Panc1 (cell line): Measurements from ENCODE around the gene ANKRD65. TPM values are rescaled to one million over a fixed set of nuclear protein-coding genes. Genes with fewer than 3 reads are reported as not detected.

ENCODE experiments used
- ATAC-seq: fragments of 200-7000 bp; cut with Tn5 transposase; 2 replicates; pipeline ENCODE4 v1.9.1; 2020; ENCODE audit warnings: mild to moderate bottlenecking, moderate library complexity
- BruUV-seq: library from RNA; stranded (reverse); fragments of 400-500 nt; replicated peaks from 2 replicates; lab custom pipeline; 2021; lab: Mats Ljungman, UMichigan
- CTCF ChIA-PET: fragments of 300-600 bp; sonication (Branson Sonifier 250); formaldehyde crosslinking; loops from one replicate; lab custom pipeline; 2022; ENCODE audit warnings: antibody characterized with exemption; lab: Charles Lee
- POLR2A ChIA-PET: fragments of 300-600 bp; sonication (Branson Sonifier 250); formaldehyde crosslinking; loops from one replicate; lab custom pipeline; 2022; ENCODE audit warnings: antibody characterized with exemption; lab: Charles Lee
- DNase-seq: peaks from one replicate; pipeline ENCODE4 v3.0.0-alpha.2; 2010; ENCODE audit warnings: low read depth, low spot score
- H3K27ac ChIP-seq: 2 replicates; pipeline ENCODE4 v1.5.1; 2011; ENCODE audit warnings: mild to moderate bottlenecking, low read length, inconsistent platforms
- H3K27me3 ChIP-seq: fragments of 200-500 bp; sonication (Bioruptor generic); 2 replicates; pipeline ENCODE4 v1.6.0; 2014; ENCODE audit warnings: low read length, inconsistent platforms; ENCODE audit not compliant: control insufficient read depth, insufficient read depth
- H3K36me3 ChIP-seq: fragments of 200-500 bp; sonication (Bioruptor generic); 2 replicates; pipeline ENCODE4 v1.5.1; 2014; ENCODE audit warnings: inconsistent platforms, mild to moderate bottlenecking, low read length, moderate library complexity; ENCODE audit not compliant: control insufficient read depth, insufficient read depth
- H3K4me1 ChIP-seq: 2 replicates; pipeline ENCODE4 v1.5.1; 2011; ENCODE audit warnings: inconsistent platforms, mild to moderate bottlenecking, low read length, moderate library complexity; ENCODE audit not compliant: control insufficient read depth, insufficient read depth
- H3K4me3 ChIP-seq, 2 experiments: 2 replicates each; pipeline ENCODE4 v1.5.1; 2011 to 2012; ENCODE audit warnings: low read depth in 2 of 2, low read length in 2 of 2, mild to moderate bottlenecking in 2 of 2, inconsistent platforms in 1 of 2, moderate library complexity in 1 of 2
- H3K9me3 ChIP-seq: fragments of 200-500 bp; sonication (Bioruptor generic); 2 replicates; pipeline ENCODE4 v1.5.1; 2014; ENCODE audit warnings: low read depth, mild to moderate bottlenecking, inconsistent platforms, low read length, moderate library complexity; ENCODE audit not compliant: control insufficient read depth, insufficient read depth
- POLR2AphosphoS5 ChIP-seq: IDR thresholded peaks from 2 replicates; pipeline ENCODE4 v1.6.1; 2012; ENCODE audit warnings: mild to moderate bottlenecking, low read depth, low read length, moderate library complexity
- SIN3A ChIP-seq: IDR thresholded peaks from 2 replicates; pipeline ENCODE4 v1.6.1; 2012; ENCODE audit warnings: low read depth, mild to moderate bottlenecking, low read length, moderate library complexity, borderline replicate concordance; ENCODE audit not compliant: insufficient read depth
- TCF7L2 ChIP-seq: IDR thresholded peaks from 2 replicates; pipeline ENCODE4 v1.6.1; 2011; ENCODE audit warnings: mild to moderate bottlenecking, low read depth, low read length, inconsistent platforms
- in situ Hi-C: cut with HindIII; loops from 2 replicates; pipeline ENCODE4 v1.10.0; 2016; ENCODE audit warnings: low sequenced_read_pairs, low pct_unique_long_range_greater_than_20kb
- intact Hi-C: fragments of 100-400 bp; cut with micrococcal nuclease; formaldehyde crosslinking; loops from one replicate; pipeline ENCODE4 v1.10.0; 2022; ENCODE audit not compliant: unreplicated experiment
- total RNA-seq: library from RNA; stranded (reverse); gene quantifications from one replicate; pipeline ENCODE4 v1.2.1, GENCODE V29; 2021; ENCODE audit not compliant: unreplicated experiment
- TF ChIP-seq, protein P1 (sequence below), 2 experiments: IDR thresholded peaks; 2 replicates each; pipeline ENCODE4 v1.6.1; 2011 to 2012; ENCODE audit warnings: low read depth in 2 of 2, control low read depth in 1 of 2, low read length in 1 of 2, mild to moderate bottlenecking in 1 of 2, moderate library complexity in 1 of 2; ENCODE audit not compliant: insufficient read depth in 1 of 2
- TF ChIP-seq, protein P2 (sequence below): fragments of 450-650 bp; IDR thresholded peaks from 2 replicates; pipeline ENCODE4 v1.5.1; 2017; ENCODE audit warnings: mild to moderate bottlenecking

The ANKRD65 gene
- total RNA-seq, 1 experiment from 2014 or later = 1.9 TPM

GRCh38 chr1:1430992-1431844 is 10.1 kb upstream of the ANKRD65 start:
- no TSS peak for BruUV-seq
- intact Hi-C loops (no loop called here), in situ Hi-C loops (no loop called here)
- Histone ChIP-seq H3K9me3 (no peaks in the 10 kb centered on the region), H3K4me1 (peaks cover 68% of the 10 kb centered on the region), H3K36me3 (no peaks in the 10 kb centered on the region), H3K4me3 (peak overlapping the region; percentile 3 to 33; a peak in 3 of 4 replicates), H3K27ac (peak overlapping the region; percentile 99), H3K27me3 (no peaks in the 10 kb centered on the region)
- ChIA-PET POLR2A (interaction anchor here (0.5 to 1.5 kb wide), 7 partner anchors 8 to 74 kb away, joined by 3 to 7 read pairs (median 3); partner anchors contain the start of gene ANKRD65), CTCF (interaction anchor here (0.6 to 1.8 kb wide), 4 partner anchors 9 to 32 kb away, joined by 4 to 11 read pairs (median 4); partner anchors contain the start of gene CCNL2)
- ATAC-seq (peak; percentile 6), DNase-seq (no peak)
- TF ChIP-seq, protein P1, sequence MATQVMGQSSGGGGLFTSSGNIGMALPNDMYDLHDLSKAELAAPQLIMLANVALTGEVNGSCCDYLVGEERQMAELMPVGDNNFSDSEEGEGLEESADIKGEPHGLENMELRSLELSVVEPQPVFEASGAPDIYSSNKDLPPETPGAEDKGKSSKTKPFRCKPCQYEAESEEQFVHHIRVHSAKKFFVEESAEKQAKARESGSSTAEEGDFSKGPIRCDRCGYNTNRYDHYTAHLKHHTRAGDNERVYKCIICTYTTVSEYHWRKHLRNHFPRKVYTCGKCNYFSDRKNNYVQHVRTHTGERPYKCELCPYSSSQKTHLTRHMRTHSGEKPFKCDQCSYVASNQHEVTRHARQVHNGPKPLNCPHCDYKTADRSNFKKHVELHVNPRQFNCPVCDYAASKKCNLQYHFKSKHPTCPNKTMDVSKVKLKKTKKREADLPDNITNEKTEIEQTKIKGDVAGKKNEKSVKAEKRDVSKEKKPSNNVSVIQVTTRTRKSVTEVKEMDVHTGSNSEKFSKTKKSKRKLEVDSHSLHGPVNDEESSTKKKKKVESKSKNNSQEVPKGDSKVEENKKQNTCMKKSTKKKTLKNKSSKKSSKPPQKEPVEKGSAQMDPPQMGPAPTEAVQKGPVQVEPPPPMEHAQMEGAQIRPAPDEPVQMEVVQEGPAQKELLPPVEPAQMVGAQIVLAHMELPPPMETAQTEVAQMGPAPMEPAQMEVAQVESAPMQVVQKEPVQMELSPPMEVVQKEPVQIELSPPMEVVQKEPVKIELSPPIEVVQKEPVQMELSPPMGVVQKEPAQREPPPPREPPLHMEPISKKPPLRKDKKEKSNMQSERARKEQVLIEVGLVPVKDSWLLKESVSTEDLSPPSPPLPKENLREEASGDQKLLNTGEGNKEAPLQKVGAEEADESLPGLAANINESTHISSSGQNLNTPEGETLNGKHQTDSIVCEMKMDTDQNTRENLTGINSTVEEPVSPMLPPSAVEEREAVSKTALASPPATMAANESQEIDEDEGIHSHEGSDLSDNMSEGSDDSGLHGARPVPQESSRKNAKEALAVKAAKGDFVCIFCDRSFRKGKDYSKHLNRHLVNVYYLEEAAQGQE (IDR thresholded peaks at IDR 0.05; ENCODE audit: insufficient read depth in 1 of 2, low read depth in 2 of 2, low read length in 1 of 2) = no peak; a peak in 1 of 4 replicates
- TF ChIP-seq TCF7L2 = no peak
- no peak; the same call in 1 of the 2 replicates for TF ChIP-seq POLR2AphosphoS5
- TF ChIP-seq, protein P2, sequence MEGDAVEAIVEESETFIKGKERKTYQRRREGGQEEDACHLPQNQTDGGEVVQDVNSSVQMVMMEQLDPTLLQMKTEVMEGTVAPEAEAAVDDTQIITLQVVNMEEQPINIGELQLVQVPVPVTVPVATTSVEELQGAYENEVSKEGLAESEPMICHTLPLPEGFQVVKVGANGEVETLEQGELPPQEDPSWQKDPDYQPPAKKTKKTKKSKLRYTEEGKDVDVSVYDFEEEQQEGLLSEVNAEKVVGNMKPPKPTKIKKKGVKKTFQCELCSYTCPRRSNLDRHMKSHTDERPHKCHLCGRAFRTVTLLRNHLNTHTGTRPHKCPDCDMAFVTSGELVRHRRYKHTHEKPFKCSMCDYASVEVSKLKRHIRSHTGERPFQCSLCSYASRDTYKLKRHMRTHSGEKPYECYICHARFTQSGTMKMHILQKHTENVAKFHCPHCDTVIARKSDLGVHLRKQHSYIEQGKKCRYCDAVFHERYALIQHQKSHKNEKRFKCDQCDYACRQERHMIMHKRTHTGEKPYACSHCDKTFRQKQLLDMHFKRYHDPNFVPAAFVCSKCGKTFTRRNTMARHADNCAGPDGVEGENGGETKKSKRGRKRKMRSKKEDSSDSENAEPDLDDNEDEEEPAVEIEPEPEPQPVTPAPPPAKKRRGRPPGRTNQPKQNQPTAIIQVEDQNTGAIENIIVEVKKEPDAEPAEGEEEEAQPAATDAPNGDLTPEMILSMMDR = no peak
- TF ChIP-seq SIN3A = no peak

GRCh38 chr1:1430114-1430982 is 9.3 kb upstream of the ANKRD65 start:
- in situ Hi-C loops = no loop called here
- Histone ChIP-seq H3K36me3 (no peaks in the 10 kb centered on the region), H3K9me3 (no peaks in the 10 kb centered on the region), H3K4me1 (peaks cover 71% of the 10 kb centered on the region), H3K27ac (peak overlapping the region; percentile 91), H3K27me3 (no peaks in the 10 kb centered on the region), H3K4me3 (peak overlapping the region; percentile 14 to 21)
- TF ChIP-seq TCF7L2 (peak; percentile 93), POLR2AphosphoS5 (no peak; the same call in none of the 2 replicates), SIN3A (0 out of 2 replicates have a peak, but pooled peaks have one; percentile 39)
- TF ChIP-seq, protein P1 (IDR thresholded peaks at IDR 0.05; ENCODE audit: insufficient read depth in 1 of 2, low read depth in 2 of 2, low read length in 1 of 2) = 0 out of 4 replicates have a peak, but pooled peaks of 1 of the 2 experiments have one; percentile 13
- TF ChIP-seq, protein P2 = peak; percentile 36; the same call in 1 of the 2 replicates
- ChIA-PET POLR2A (interaction anchor here (0.5 to 1.0 kb wide), 3 partner anchors 9 to 21 kb away, joined by 3 to 7 read pairs (median 3); partner anchors contain the start of gene ANKRD65), CTCF (interaction anchor here (1.2 to 1.8 kb wide), 2 partner anchors 11 to 28 kb away, joined by 5 to 11 read pairs; no protein-coding TSS in a partner anchor)
- ATAC-seq (peak; percentile 14), DNase-seq (no peak)
- BruUV-seq = no TSS peak
- intact Hi-C loops = no loop called here
